A549 (cell line): ENCODE results near the gene NDUFS8. TPM values are rescaled to one million over a fixed set of nuclear protein-coding genes. Genes with fewer than 3 reads are reported as not detected.

ENCODE experiments used
- ATAC-seq, 2 experiments: fragments of 200-7000 bp in 1 of 2; fragments of >200 bp in 1 of 2; cut with Nextera tagmentation in 1 of 2; cut with Tn5 transposase in 1 of 2; 3 replicates each; pipeline versions ENCODE4 v1.8.0 to v1.9.1; 2018 to 2020; ENCODE audit warnings: mild to moderate bottlenecking in 1 of 2, moderate library complexity in 1 of 2
- CTCF ChIA-PET: fragments of 300-600 bp; sonication (Branson Sonifier 250); formaldehyde crosslinking; extraction: SDS; loops from one replicate; lab custom pipeline; 2021; ENCODE audit warnings: antibody characterized with exemption, inconsistent platforms; lab: Yijun Ruan, JAX
- POLR2A ChIA-PET: fragments of 350-600 bp; formaldehyde crosslinking; extraction: SDS; loops from one replicate; lab custom pipeline; 2021; ENCODE audit warnings: antibody characterized with exemption, inconsistent platforms; lab: Yijun Ruan, JAX
- DNase-seq, 2 experiments: peaks; one replicate each; pipeline versions ENCODE4 v3.0.0 to v3.0.0-alpha.2; 2011 to 2016; ENCODE audit warnings: low read depth in 1 of 2, low spot score in 1 of 2
- FAIRE-seq: peaks from 2 replicates; lab custom pipeline; 2011; peaks lifted over from hg19 to GRCh38; lab: Jason Lieb, UNC
- H3K27ac ChIP-seq, 2 experiments: fragments of >200 bp; sonication (Bioruptor Twin); formaldehyde crosslinking; 3 replicates each; pipeline ENCODE4 v1.5.1; 2016 to 2017
- H3K4me1 ChIP-seq: fragments of >200 bp; sonication (Bioruptor Twin); formaldehyde crosslinking; 3 replicates; pipeline ENCODE4 v1.6.1; 2016
- H3K4me2 ChIP-seq: fragments of >200 bp; sonication (Bioruptor Twin); formaldehyde crosslinking; 3 replicates; pipeline ENCODE4 v1.6.1; 2016
- H3K4me3 ChIP-seq: fragments of >200 bp; sonication (Bioruptor Twin); formaldehyde crosslinking; 3 replicates; pipeline ENCODE4 v1.5.1; 2016
- H3K9me3 ChIP-seq: fragments of >200 bp; sonication (Bioruptor Twin); formaldehyde crosslinking; 3 replicates; pipeline ENCODE4 v1.6.1; 2016
- BHLHE40 ChIP-seq: IDR thresholded peaks from 2 replicates; pipeline ENCODE4 v1.6.1; 2012; ENCODE audit warnings: low read depth, low read length, inconsistent platforms
- CHD4 ChIP-seq: fragments of 200-600 bp; sonication (generic); IDR thresholded peaks from 2 replicates; pipeline ENCODE4 v1.6.1; 2016; ENCODE audit warnings: antibody characterized with exemption, mild to moderate bottlenecking, borderline replicate concordance
- EP300 ChIP-seq, 2 experiments: fragments of >200 bp; sonication (Bioruptor Twin); formaldehyde crosslinking; IDR thresholded peaks; 2 replicates in 1 of 2; 3 replicates in 1 of 2; pipeline ENCODE4 v1.6.1; 2016 to 2017
- HDAC2 ChIP-seq: fragments of 200-600 bp; sonication (generic); IDR thresholded peaks from 2 replicates; pipeline ENCODE4 v1.6.1; 2016
- HEYL ChIP-seq: fragments of 250-450 bp; sonication (Bioruptor Pico); IDR thresholded peaks from 2 replicates; pipeline ENCODE4 v1.8.0; 2021; ENCODE audit warnings: mild to moderate bottlenecking, moderate library complexity
- HOXB13 ChIP-seq: fragments of 250-450 bp; sonication (Bioruptor Pico); IDR thresholded peaks from 2 replicates; pipeline ENCODE4 v1.5.0; 2020; ENCODE audit warnings: low read depth, mild to moderate bottlenecking, moderate library complexity
- JUN ChIP-seq, 2 experiments: fragments of >200 bp; sonication (Bioruptor Twin); formaldehyde crosslinking; IDR thresholded peaks; 2 replicates in 1 of 2; 3 replicates in 1 of 2; pipeline ENCODE4 v1.6.1; 2016 to 2017
- JUNB ChIP-seq: fragments of >200 bp; sonication (Bioruptor Twin); formaldehyde crosslinking; IDR thresholded peaks from 2 replicates; pipeline ENCODE4 v1.6.1; 2016
- KDM1A ChIP-seq: fragments of 200-600 bp; sonication (generic); IDR thresholded peaks from 2 replicates; pipeline ENCODE4 v1.6.1; 2016; ENCODE audit warnings: low read depth, mild to moderate bottlenecking
- MAX ChIP-seq: IDR thresholded peaks from 2 replicates; pipeline ENCODE4 v1.6.1; 2012
- NPAS2 ChIP-seq: fragments of 250-450 bp; sonication (Bioruptor Pico); IDR thresholded peaks from 2 replicates; pipeline ENCODE4 v1.8.0; 2022; ENCODE audit warnings: mild to moderate bottlenecking, moderate library complexity, borderline replicate concordance
- NR3C1 ChIP-seq: fragments of >200 bp; sonication (Bioruptor Twin); formaldehyde crosslinking; IDR thresholded peaks from 3 replicates; pipeline ENCODE4 v1.6.1; 2017
- PHF8 ChIP-seq: fragments of 200-600 bp; sonication (generic); IDR thresholded peaks from 2 replicates; pipeline ENCODE4 v1.6.1; 2016; ENCODE audit warnings: low read depth, mild to moderate bottlenecking, antibody characterized with exemption, moderate library complexity, borderline replicate concordance
- POLR2A ChIP-seq: IDR thresholded peaks from 2 replicates; pipeline ENCODE4 v1.6.1; 2012; ENCODE audit warnings: mild to moderate bottlenecking, low read length
- POLR2AphosphoS2 ChIP-seq: conservative IDR thresholded peaks from 2 replicates; pipeline ENCODE4 v1.6.1; 2012; ENCODE audit warnings: low read length, improper control_type of control experiment, inconsistent platforms
- RARB ChIP-seq: fragments of 250-450 bp; sonication (Bioruptor Pico); IDR thresholded peaks from 2 replicates; pipeline ENCODE4 v1.8.0; 2021; ENCODE audit warnings: mild to moderate bottlenecking, moderate library complexity
- RCOR1 ChIP-seq: fragments of 150-350 bp; IDR thresholded peaks from 2 replicates; pipeline ENCODE4 v1.6.1; 2014; ENCODE audit warnings: antibody characterized with exemption, low read length, low read depth
- RFX5 ChIP-seq: fragments of 450-650 bp; IDR thresholded peaks from 2 replicates; pipeline ENCODE4 v1.7.1; 2014; ENCODE audit warnings: antibody characterized with exemption, mild to moderate bottlenecking, moderate library complexity
- RNF2 ChIP-seq: fragments of 200-600 bp; sonication (generic); IDR thresholded peaks from 2 replicates; pipeline ENCODE4 v1.6.1; 2016; ENCODE audit warnings: low read depth, mild to moderate bottlenecking, antibody characterized with exemption, moderate library complexity, borderline replicate concordance
- USF2 ChIP-seq: fragments of 450-650 bp; IDR thresholded peaks from 2 replicates; pipeline ENCODE4 v1.6.1; 2014; ENCODE audit warnings: antibody characterized with exemption
- ZFP36 ChIP-seq: fragments of 450-650 bp; IDR thresholded peaks from 2 replicates; pipeline ENCODE4 v1.6.1; 2014; ENCODE audit warnings: borderline replicate concordance; ENCODE audit not compliant: partially characterized antibody
- ZNF302 ChIP-seq: fragments of 250-450 bp; sonication (Bioruptor Pico); IDR thresholded peaks from 2 replicates; pipeline ENCODE4 v1.9.0; 2021; ENCODE audit warnings: inconsistent platforms, mild to moderate bottlenecking, moderate library complexity
- WGBS: methylation state at CpG from one replicate; pipeline ENCODE4 v1.1.6; 2017; ENCODE audit errors: missing lambda C conversion rate; 5-methylcytosine and 5-hydroxymethylcytosine counted together
- polyA plus RNA-seq, 4 experiments: library from polyadenylated mRNA; depleted of rRNA in 3 of 4; stranded (reverse); fragments of >200 nt; fragmentation: RNase III in 1 of 4; extraction: RNeasy Plus Mini Kit Qiagen cat#74134 plus additional on column Dnase treatment in 1 of 4; gene quantifications; 2 replicates in 3 of 4; 3 replicates in 1 of 4; pipeline ENCODE4 v1.2.3, GENCODE V29; 2011 to 2017
- TF ChIP-seq, protein P1 (sequence below): fragments of 250-450 bp; sonication (Bioruptor Pico); IDR thresholded peaks from 2 replicates; pipeline ENCODE4 v1.5.0; 2021; ENCODE audit warnings: mild to moderate bottlenecking, moderate library complexity, borderline replicate concordance

The NDUFS8 gene
- polyA plus RNA-seq, 2 of the 4 experiments (the other 2 are of a cell fraction), result 71.0 to 298 TPM

GRCh38 chr11:68007498-68008380 lies 22.7 kb upstream of the NDUFS8 start:
- no peak for TF ChIP-seq HEYL (CRISPR knock-in tag)
- no peak for TF ChIP-seq NR3C1
- no peak for TF ChIP-seq JUN (IDR thresholded peaks at IDR 0.05)
- 0 out of 2 replicates have a peak, but pooled peaks have one; percentile 43 for TF ChIP-seq HDAC2
- TF ChIP-seq EP300 (IDR thresholded peaks at IDR 0.05), result no peak
- TF ChIP-seq POLR2AphosphoS2, result no peak
- no peak for TF ChIP-seq ZFP36
- TF ChIP-seq, protein P1, sequence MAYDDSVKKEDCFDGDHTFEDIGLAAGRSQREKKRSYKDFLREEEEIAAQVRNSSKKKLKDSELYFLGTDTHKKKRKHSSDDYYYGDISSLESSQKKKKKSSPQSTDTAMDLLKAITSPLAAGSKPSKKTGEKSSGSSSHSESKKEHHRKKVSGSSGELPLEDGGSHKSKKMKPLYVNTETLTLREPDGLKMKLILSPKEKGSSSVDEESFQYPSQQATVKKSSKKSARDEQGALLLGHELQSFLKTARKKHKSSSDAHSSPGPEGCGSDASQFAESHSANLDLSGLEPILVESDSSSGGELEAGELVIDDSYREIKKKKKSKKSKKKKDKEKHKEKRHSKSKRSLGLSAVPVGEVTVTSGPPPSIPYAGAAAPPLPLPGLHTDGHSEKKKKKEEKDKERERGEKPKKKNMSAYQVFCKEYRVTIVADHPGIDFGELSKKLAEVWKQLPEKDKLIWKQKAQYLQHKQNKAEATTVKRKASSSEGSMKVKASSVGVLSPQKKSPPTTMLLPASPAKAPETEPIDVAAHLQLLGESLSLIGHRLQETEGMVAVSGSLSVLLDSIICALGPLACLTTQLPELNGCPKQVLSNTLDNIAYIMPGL (CRISPR knock-in tag), result no peak
- no peak for TF ChIP-seq RARB (CRISPR knock-in tag)
- no peak for TF ChIP-seq JUNB
- no peak for TF ChIP-seq RNF2
- TF ChIP-seq HOXB13 (CRISPR knock-in tag), result no peak
- peak; percentile 75 for TF ChIP-seq KDM1A
- Histone ChIP-seq H3K9me3 (no peaks in the 10 kb centered on the region), H3K4me1 (peaks cover 66% of the 10 kb centered on the region), H3K27ac (peak overlapping the region; percentile 99 to 100), H3K4me3 (no peak overlapping the region), H3K4me2 (peak overlapping the region; percentile 96)
- WGBS, result 87% methylated on average over 10 of the region's 16 CpGs
- ChIA-PET POLR2A (interaction anchor here (1.3 to 1.4 kb wide), 2 partner anchors 11 to 30 kb away, joined by 3 to 5 read pairs; no protein-coding TSS in a partner anchor), CTCF (interaction anchor here (1.6 to 10.7 kb wide), 7 partner anchors 9 to 201 kb away, joined by 6 to 204 read pairs (median 9); no protein-coding TSS in a partner anchor)
- ATAC-seq, result no peak
- DNase-seq, result no peak
- FAIRE-seq, result no peak

GRCh38 chr11:68008381-68009337 lies 21.8 kb upstream of the NDUFS8 start:
- 75% methylated on average over 17 of the region's 27 CpGs for WGBS
- no peak for FAIRE-seq
- Histone ChIP-seq H3K4me2 (peak overlapping the region; percentile 96), H3K4me1 (peaks cover 70% of the 10 kb centered on the region), H3K9me3 (no peaks in the 10 kb centered on the region), H3K4me3 (no peak overlapping the region), H3K27ac (peak overlapping the region; percentile 99 to 100)
- no peak for TF ChIP-seq RFX5
- TF ChIP-seq RCOR1, result no peak
- TF ChIP-seq PHF8, result no peak
- TF ChIP-seq NPAS2 (CRISPR knock-in tag), result peak; percentile 88
- TF ChIP-seq POLR2A, result no peak
- TF ChIP-seq, protein P1 (CRISPR knock-in tag), result no peak
- TF ChIP-seq JUN (IDR thresholded peaks at IDR 0.05), result peak in 1 of 2 experiments; percentile 56; a peak in 2 of 5 replicates
- TF ChIP-seq BHLHE40, result no peak
- TF ChIP-seq ZFP36, result peak; percentile 95
- no peak for TF ChIP-seq ZNF302 (CRISPR knock-in tag)
- TF ChIP-seq RNF2, result no peak
- peak; percentile 62; the same call in 1 of the 2 replicates for TF ChIP-seq MAX
- TF ChIP-seq USF2, result peak; percentile 94
- TF ChIP-seq KDM1A, result peak; percentile 78; the same call in 1 of the 2 replicates
- TF ChIP-seq CHD4, result 0 out of 2 replicates have a peak, but pooled peaks have one; percentile 40
- ChIA-PET POLR2A (interaction anchor here (1.3 to 3.1 kb wide), 5 partner anchors 10 to 29 kb away, joined by 3 to 18 read pairs (median 11); partner anchors contain the start of gene NDUFS8), CTCF (interaction anchor here (0.8 to 10.7 kb wide), 14 partner anchors 8 to 206 kb away, joined by 3 to 204 read pairs (median 6); partner anchors contain the start of gene TCIRG1)
- no peak for DNase-seq
- no peak for ATAC-seq
